DMS53 treated with DMSO at 0.1 percent for 48 hours (cell line): ENCODE data around the gene GNG7.
A peak's percentile ranks its signal among the peaks of the same experiment; 100 is the strongest.
"Not testable (repeated sequence)": the region's sequence is repeated elsewhere in the genome, so short reads cannot be mapped to it uniquely, and the experiment has no call there.

Source experiments
- DNase-seq: peaks from one replicate; lab custom pipeline; 2025; ENCODE audit not compliant: unreplicated experiment; lab: John Stamatoyannopoulos, UW

GNG7 gene

GRCh38 chr19:2519482-2519881 lies 183.0 kb downstream of the GNG7 start:
- no peak for DNase-seq

GRCh38 chr19:2518856-2519255 lies 183.6 kb downstream of the GNG7 start:
- DNase-seq: not testable (repeated sequence)

- DNase-seq: no peak
Observed at GRCh38 chr19:2517881-2518601, 184.5 kb downstream of the GNG7 start.

- DNase-seq: no peak
Observed at GRCh38 chr19:2516727-2517126, 185.8 kb downstream of the GNG7 start.

- DNase-seq: no peak
Observed at GRCh38 chr19:2514981-2515518, 187.4 kb downstream of the GNG7 start.

- DNase-seq: no peak
Observed at GRCh38 chr19:2512523-2513431, 189.7 kb downstream of the GNG7 start.

- no peak for DNase-seq
Observed at GRCh38 chr19:2511991-2512390, 190.5 kb downstream of the GNG7 start.

- DNase-seq: no peak
Observed at GRCh38 chr19:2511570-2511969, 190.9 kb downstream of the GNG7 start.

GRCh38 chr19:2509096-2509495 lies 193.4 kb downstream of the GNG7 start:
- no peak for DNase-seq

- peak; percentile 90 for DNase-seq
Observed at GRCh38 chr19:2507109-2507508, 195.4 kb downstream of the GNG7 start.

GRCh38 chr19:2506656-2507055 lies 195.8 kb downstream of the GNG7 start:
- not testable (repeated sequence) for DNase-seq

GRCh38 chr19:2503521-2504109 lies 198.9 kb downstream of the GNG7 start:
- DNase-seq: no peak

- no peak for DNase-seq
Observed at GRCh38 chr19:2500841-2501261, 201.6 kb downstream of the GNG7 start.

- DNase-seq: no peak
Observed at GRCh38 chr19:2500156-2500555, 202.3 kb downstream of the GNG7 start.

- DNase-seq: no peak
Observed at GRCh38 chr19:2497186-2497585, 205.3 kb downstream of the GNG7 start.

GRCh38 chr19:2495651-2496316 lies 206.7 kb downstream of the GNG7 start:
- DNase-seq: no peak

- DNase-seq: peak; percentile 22
Observed at GRCh38 chr19:2495130-2495641, 207.3 kb downstream of the GNG7 start.

GRCh38 chr19:2494447-2495129 lies 207.9 kb downstream of the GNG7 start:
- DNase-seq: no peak

GRCh38 chr19:2494084-2494446 lies 208.4 kb downstream of the GNG7 start:
- DNase-seq: no peak

GRCh38 chr19:2493448-2493847 lies 209.0 kb downstream of the GNG7 start:
- not testable (repeated sequence) for DNase-seq
